GM23338 (cell line): ENCODE results near the gene MS4A12. TPM values are rescaled to one million over a fixed set of nuclear protein-coding genes. Genes with fewer than 3 reads are reported as not detected.
A peak's percentile ranks its signal among the peaks of the same experiment; 100 is the strongest.

Source experiments
- ATAC-seq: fragments of 200-7000 bp; cut with Tn5 transposase; 3 replicates; pipeline ENCODE4 v1.9.1; 2020
- DNase-seq: peaks from one replicate; pipeline ENCODE4 v3.0.0-alpha.2; 2015; ENCODE audit warnings: low spot score
- H2AFZ ChIP-seq: fragments of 200-600 bp; sonication (generic); 2 replicates; pipeline ENCODE4 v1.8.0; 2016; ENCODE audit warnings: antibody characterized with exemption, mild to moderate bottlenecking, moderate library complexity
- H3F3A ChIP-seq: fragments of 200-600 bp; sonication (generic); replicated peaks from 2 replicates; pipeline ENCODE4 v1.8.0; 2017; ENCODE audit warnings: antibody characterized with exemption, mixed run types, low read depth
- H3K27ac ChIP-seq: fragments of 200-600 bp; sonication (generic); 2 replicates; pipeline ENCODE4 v1.6.1; 2016; ENCODE audit warnings: low read depth
- H3K27me3 ChIP-seq: fragments of 200-600 bp; sonication (generic); 2 replicates; pipeline ENCODE4 v1.8.0; 2016; ENCODE audit warnings: mild to moderate bottlenecking, mixed run types, moderate library complexity; ENCODE audit not compliant: insufficient read depth
- H3K36me3 ChIP-seq: fragments of 200-600 bp; sonication (generic); 2 replicates; pipeline ENCODE4 v1.8.0; 2016; ENCODE audit warnings: mild to moderate bottlenecking; ENCODE audit not compliant: insufficient read depth
- H3K4me1 ChIP-seq: fragments of 200-600 bp; sonication (generic); 2 replicates; pipeline ENCODE4 v1.8.0; 2016; ENCODE audit warnings: mild to moderate bottlenecking, moderate library complexity; ENCODE audit not compliant: insufficient read depth
- H3K4me2 ChIP-seq: fragments of 200-600 bp; sonication (generic); 2 replicates; pipeline ENCODE4 v1.7.1; 2017; ENCODE audit warnings: mixed run types
- H3K4me3 ChIP-seq: fragments of 200-600 bp; sonication (generic); 2 replicates; pipeline ENCODE4 v1.6.1; 2016; ENCODE audit warnings: mixed run types
- H3K79me2 ChIP-seq: fragments of 200-600 bp; sonication (generic); replicated peaks from 2 replicates; pipeline ENCODE4 v1.8.0; 2017; ENCODE audit warnings: mild to moderate bottlenecking; ENCODE audit not compliant: insufficient read depth
- H3K9me2 ChIP-seq: fragments of 200-600 bp; sonication (generic); 2 replicates; pipeline ENCODE4 v1.8.0; 2017; ENCODE audit not compliant: insufficient read depth
- H4K20me1 ChIP-seq: fragments of 200-600 bp; sonication (generic); replicated peaks from 2 replicates; pipeline ENCODE4 v1.8.0; 2017; ENCODE audit warnings: mild to moderate bottlenecking; ENCODE audit not compliant: insufficient read depth
- H3K27ac Mint-ChIP-seq: 2 replicates; pipeline ENCODE4 v1.8.0; 2020; ENCODE audit warnings: inconsistent platforms, mild to moderate bottlenecking, moderate library complexity, mixed read lengths
- H3K27me3 Mint-ChIP-seq: 3 replicates; pipeline ENCODE4 v1.8.0; 2022; ENCODE audit warnings: low read depth, mild to moderate bottlenecking, moderate library complexity, mixed read lengths, inconsistent platforms; ENCODE audit not compliant: insufficient read depth, poor library complexity
- H3K36me3 Mint-ChIP-seq: 3 replicates; pipeline ENCODE4 v1.8.0; 2021; ENCODE audit warnings: low read depth, mild to moderate bottlenecking, inconsistent platforms, moderate library complexity, mixed read lengths
- H3K4me1 Mint-ChIP-seq: 3 replicates; pipeline ENCODE4 v1.8.0; 2020; ENCODE audit warnings: mild to moderate bottlenecking, inconsistent platforms, mixed read lengths
- H3K4me3 Mint-ChIP-seq: 3 replicates; pipeline ENCODE4 v1.8.0; 2021; ENCODE audit warnings: moderate library complexity, mild to moderate bottlenecking, inconsistent platforms, mixed read lengths
- H3K9me3 Mint-ChIP-seq: 3 replicates; pipeline ENCODE4 v1.8.0; 2020; ENCODE audit warnings: moderate library complexity, mild to moderate bottlenecking, inconsistent platforms, mixed read lengths
- ETS1 ChIP-seq: IDR thresholded peaks from 2 replicates; pipeline ENCODE4 v1.6.1; 2016; ENCODE audit warnings: antibody characterized with exemption
- EZH2 ChIP-seq: fragments of 200-600 bp; sonication (generic); IDR thresholded peaks from one replicate; pipeline ENCODE4 v1.8.0; 2017; ENCODE audit warnings: antibody characterized with exemption, mild to moderate bottlenecking, low read depth; ENCODE audit not compliant: unreplicated experiment
- EZH2phosphoT487 ChIP-seq: fragments of 200-600 bp; sonication (generic); IDR thresholded peaks from one replicate; pipeline ENCODE4 v1.8.1; 2018; ENCODE audit warnings: antibody characterized with exemption; ENCODE audit not compliant: unreplicated experiment
- JUNB ChIP-seq: IDR thresholded peaks from one replicate; pipeline ENCODE4 v1.6.1; 2016; ENCODE audit warnings: antibody characterized with exemption; ENCODE audit not compliant: unreplicated experiment
- NANOG ChIP-seq: IDR thresholded peaks from 2 replicates; pipeline ENCODE4 v1.6.1; 2016; ENCODE audit warnings: antibody characterized with exemption, borderline replicate concordance
- POLR2AphosphoS5 ChIP-seq: IDR thresholded peaks from 2 replicates; pipeline ENCODE4 v1.6.1; 2016; ENCODE audit warnings: antibody characterized with exemption, low read depth
- REST ChIP-seq: IDR thresholded peaks from one replicate; pipeline ENCODE4 v1.6.1; 2018; ENCODE audit warnings: antibody characterized with exemption; ENCODE audit not compliant: unreplicated experiment
- STAT1 ChIP-seq: IDR thresholded peaks from one replicate; pipeline ENCODE4 v1.6.1; 2016; ENCODE audit warnings: antibody characterized with exemption; ENCODE audit not compliant: unreplicated experiment
- ZNF114 ChIP-seq: fragments of 250-450 bp; sonication (Bioruptor Pico); IDR thresholded peaks from 2 replicates; pipeline ENCODE4 v1.5.0; 2020; ENCODE audit warnings: mild to moderate bottlenecking, moderate library complexity
- ZNF462 ChIP-seq: fragments of 250-450 bp; sonication (Bioruptor Pico); IDR thresholded peaks from 2 replicates; pipeline ENCODE4 v1.5.0; 2020; ENCODE audit warnings: mild to moderate bottlenecking, moderate library complexity
- polyA plus RNA-seq: library from polyadenylated mRNA; unstranded; fragments of >200 nt; fragmentation: Nextera tagmentation; extraction: Ambion mirVana; gene quantifications from 2 replicates; pipeline ENCODE4 v1.2.1, GENCODE V29; 2016
- total RNA-seq: library from RNA; depleted of rRNA; stranded (reverse); fragments of >200 nt; shearing (Covaris generic); gene quantifications from 2 replicates; pipeline ENCODE4 v1.2.3, GENCODE V29; 2014

Gene MS4A12
- total and polyA plus RNA-seq, 2 experiments from 2014 or later: 0.21 to 0.34 TPM

GRCh38 chr11:60513496-60514460 lies 21.2 kb downstream of the MS4A12 start (continued):
- no peak for TF ChIP-seq REST

GRCh38 chr11:60515144-60515855 lies 22.7 kb downstream of the MS4A12 start, which contains the start of gene MS4A13:
MS4A13 (plus strand) TSS chr11:60515392; CDS start chr11:60518084, 2,692 bp downstream.
- no peaks in the 10 kb centered on the region for H3K79me2 ChIP-seq
- no peak within 1 kb of the TSS for H3K4me2 ChIP-seq
- no peaks in the 10 kb centered on the region for H3K27me3 ChIP-seq
- Mint-ChIP-seq H3K4me1 (peaks cover 5% of the 10 kb centered on the region; the same call in 1 of the 3 replicates), H3K27me3 (peaks cover 1% of the 10 kb centered on the region), H3K9me3 (peaks cover 24% of the 10 kb centered on the region), H3K36me3 (peaks cover 15% of the 10 kb centered on the region), H3K27ac (no peak within 1 kb of the TSS), H3K4me3 (no peak within 1 kb of the TSS)
- no peaks in the 10 kb centered on the region for H3F3A ChIP-seq
- DNase-seq: no peak
- H3K9me2 ChIP-seq: peaks cover 11% of the 10 kb centered on the region
- no peaks in the 10 kb centered on the region for H4K20me1 ChIP-seq
- peak within 1 kb of the TSS; percentile 89 for H2AFZ ChIP-seq
- no peak for ATAC-seq
- no peaks in the 10 kb centered on the region for H3K36me3 ChIP-seq
- H3K27ac ChIP-seq: no peak within 1 kb of the TSS
- no peak within 1 kb of the TSS for H3K4me3 ChIP-seq
- no peaks in the 10 kb centered on the region for H3K4me1 ChIP-seq
- TF ChIP-seq ZNF462 (CRISPR knock-in tag): no peak
- TF ChIP-seq STAT1: no peak
- no peak for TF ChIP-seq ETS1
- no peak for TF ChIP-seq ZNF114 (CRISPR knock-in tag)
- TF ChIP-seq EZH2: no peak
- TF ChIP-seq JUNB: no peak
- TF ChIP-seq NANOG: no peak
- TF ChIP-seq EZH2phosphoT487: no peak
- TF ChIP-seq POLR2AphosphoS5: no peak
